Lower lobe of right lung (tissue), 2 donors: ENCODE data around the gene FDPS. TPM values are rescaled to one million over a fixed set of nuclear protein-coding genes. Genes with fewer than 3 reads are reported as not detected.

ENCODE experiments used
- ATAC-seq, 2 donors: fragments of 200-7000 bp; cut with Tn5 transposase; one replicate each; pipeline ENCODE4 v1.9.1; 2020 to 2022; ENCODE audit warnings: mild to moderate bottlenecking in 2 of 2, moderate library complexity in 2 of 2
- DNase-seq: peaks from one replicate; pipeline ENCODE4 v3.0.0-alpha.2; 2020
- H3K27ac ChIP-seq: fragments of 200-600 bp; one replicate; pipeline ENCODE4 v1.8.0; 2022
- H3K27me3 ChIP-seq: fragments of 200-600 bp; one replicate; pipeline ENCODE4 v1.8.0; 2022; ENCODE audit warnings: low read depth
- H3K36me3 ChIP-seq: fragments of 200-600 bp; one replicate; pipeline ENCODE4 v1.8.0; 2022; ENCODE audit warnings: mild to moderate bottlenecking
- H3K4me1 ChIP-seq: fragments of 200-600 bp; one replicate; pipeline ENCODE4 v1.8.0; 2022
- H3K4me3 ChIP-seq: fragments of 200-600 bp; one replicate; pipeline ENCODE4 v1.8.0; 2022; ENCODE audit warnings: mild to moderate bottlenecking
- H3K9me3 ChIP-seq: fragments of 200-600 bp; one replicate; pipeline ENCODE4 v1.8.0; 2022
- intact Hi-C: fragments of 100-400 bp; cut with DNase I; formaldehyde crosslinking; loops from one replicate; pipeline ENCODE4 v1.11.0; 2022
- total RNA-seq: library from RNA; stranded (reverse); fragmentation: NEBNext Ultra II Directional; extraction: Animal tissue kit (Norgen Biotek cat#: 25700); gene quantifications from one replicate; pipeline ENCODE4 v1.2.1, GENCODE V29; 2021
- TF ChIP-seq, protein P1 (sequence below): fragments of 200-600 bp; IDR thresholded peaks from one replicate; pipeline ENCODE4 v1.8.0; 2022; ENCODE audit warnings: antibody characterized with exemption, mild to moderate bottlenecking
- donor health status: DM: no; HTN: yes; CAD: no; lungs with severe emphysema.

FDPS gene
- total RNA-seq, 1 donor from 2014 or later, result 184 TPM

GRCh38 chr1:155295183-155295941 lies 13.3 kb upstream of the FDPS start:
- DNase-seq (no peak), ATAC-seq (peak in 1 of 2 donors; percentile 24)
- Histone ChIP-seq H3K27ac (no peak overlapping the region), H3K4me3 (no peak overlapping the region), H3K27me3 (peaks cover 28% of the 10 kb centered on the region), H3K4me1 (peaks cover 8% of the 10 kb centered on the region), H3K36me3 (no peaks in the 10 kb centered on the region), H3K9me3 (no peaks in the 10 kb centered on the region)
- intact Hi-C loops, result no loop called here
- TF ChIP-seq, protein P1, sequence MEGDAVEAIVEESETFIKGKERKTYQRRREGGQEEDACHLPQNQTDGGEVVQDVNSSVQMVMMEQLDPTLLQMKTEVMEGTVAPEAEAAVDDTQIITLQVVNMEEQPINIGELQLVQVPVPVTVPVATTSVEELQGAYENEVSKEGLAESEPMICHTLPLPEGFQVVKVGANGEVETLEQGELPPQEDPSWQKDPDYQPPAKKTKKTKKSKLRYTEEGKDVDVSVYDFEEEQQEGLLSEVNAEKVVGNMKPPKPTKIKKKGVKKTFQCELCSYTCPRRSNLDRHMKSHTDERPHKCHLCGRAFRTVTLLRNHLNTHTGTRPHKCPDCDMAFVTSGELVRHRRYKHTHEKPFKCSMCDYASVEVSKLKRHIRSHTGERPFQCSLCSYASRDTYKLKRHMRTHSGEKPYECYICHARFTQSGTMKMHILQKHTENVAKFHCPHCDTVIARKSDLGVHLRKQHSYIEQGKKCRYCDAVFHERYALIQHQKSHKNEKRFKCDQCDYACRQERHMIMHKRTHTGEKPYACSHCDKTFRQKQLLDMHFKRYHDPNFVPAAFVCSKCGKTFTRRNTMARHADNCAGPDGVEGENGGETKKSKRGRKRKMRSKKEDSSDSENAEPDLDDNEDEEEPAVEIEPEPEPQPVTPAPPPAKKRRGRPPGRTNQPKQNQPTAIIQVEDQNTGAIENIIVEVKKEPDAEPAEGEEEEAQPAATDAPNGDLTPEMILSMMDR, result no peak

DNA sequence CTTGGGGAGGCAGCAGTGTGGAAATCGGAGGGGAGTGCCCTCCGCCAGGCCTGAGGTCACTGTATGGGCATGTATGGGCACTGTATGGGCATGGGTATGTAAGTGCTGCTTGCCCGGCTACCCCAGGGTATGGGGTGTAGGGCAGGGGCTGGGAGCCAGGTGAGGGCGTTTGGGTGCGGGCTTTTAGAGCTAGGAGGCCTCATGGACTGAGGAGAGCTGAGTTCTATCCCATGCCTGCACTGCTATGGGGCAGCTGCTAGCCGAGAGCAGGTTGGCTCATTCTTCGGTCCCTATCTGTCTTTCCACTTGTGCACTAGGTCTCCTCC lies 12.8 kb upstream of the FDPS start:
- peaks cover 28% of the 10 kb centered on the region for H3K27me3 ChIP-seq
- peaks cover 8% of the 10 kb centered on the region for H3K4me1 ChIP-seq
- no peaks in the 10 kb centered on the region for H3K9me3 ChIP-seq
- H3K36me3 ChIP-seq, result no peaks in the 10 kb centered on the region
- no peak overlapping the region for H3K4me3 ChIP-seq
- no peak overlapping the region for H3K27ac ChIP-seq
- DNase-seq, result no peak
- TF ChIP-seq, protein P1, result no peak
- ATAC-seq, result peak in 1 of 2 donors; percentile 13
- intact Hi-C loops, result no loop called here

- TF ChIP-seq, protein P1, result no peak
- Histone ChIP-seq H3K9me3 (no peaks in the 10 kb centered on the region), H3K27me3 (peaks cover 28% of the 10 kb centered on the region), H3K4me3 (no peak overlapping the region), H3K27ac (no peak overlapping the region), H3K4me1 (peaks cover 8% of the 10 kb centered on the region), H3K36me3 (no peaks in the 10 kb centered on the region)
- intact Hi-C loops, result no loop called here
- DNase-seq, result no peak
- ATAC-seq, result no peak
These were observed 12.0 kb upstream of the FDPS start for GRCh38 chr1:155296661-155297060.

GRCh38 chr1:155297384-155297783 lies 11.3 kb upstream of the FDPS start:
- intact Hi-C loops, result no loop called here
- DNase-seq, result no peak

GRCh38 chr1:155300024-155300423 lies 8.6 kb upstream of the FDPS start:
- Histone ChIP-seq H3K9me3 (no peaks in the 10 kb centered on the region), H3K27ac (no peak overlapping the region), H3K27me3 (peaks cover 20% of the 10 kb centered on the region), H3K36me3 (no peaks in the 10 kb centered on the region), H3K4me3 (no peak overlapping the region), H3K4me1 (peaks cover 6% of the 10 kb centered on the region)
- ATAC-seq (no peak), DNase-seq (no peak)
- intact Hi-C loops, result no loop called here
- TF ChIP-seq, protein P1, result no peak

More at GRCh38 chr1:155297384-155297783, 11.3 kb upstream of the FDPS start:
- Histone ChIP-seq H3K4me1 (peaks cover 8% of the 10 kb centered on the region), H3K9me3 (no peaks in the 10 kb centered on the region), H3K27ac (no peak overlapping the region), H3K27me3 (peaks cover 28% of the 10 kb centered on the region), H3K36me3 (no peaks in the 10 kb centered on the region), H3K4me3 (no peak overlapping the region)
- TF ChIP-seq, protein P1, result no peak
- no peak for ATAC-seq
